ENCODE results near the gene MACC1. TPM values are rescaled to one million over a fixed set of nuclear protein-coding genes. Genes with fewer than 3 reads are reported as not detected.

The MACC1 gene
- total and polyA plus RNA-seq, 9 of the 15 experiments (the other 6 are each of a cell fraction or from before 2014, with no cell fraction given) = 5.9 to 30.2 (median 10.4) TPM

DNA sequence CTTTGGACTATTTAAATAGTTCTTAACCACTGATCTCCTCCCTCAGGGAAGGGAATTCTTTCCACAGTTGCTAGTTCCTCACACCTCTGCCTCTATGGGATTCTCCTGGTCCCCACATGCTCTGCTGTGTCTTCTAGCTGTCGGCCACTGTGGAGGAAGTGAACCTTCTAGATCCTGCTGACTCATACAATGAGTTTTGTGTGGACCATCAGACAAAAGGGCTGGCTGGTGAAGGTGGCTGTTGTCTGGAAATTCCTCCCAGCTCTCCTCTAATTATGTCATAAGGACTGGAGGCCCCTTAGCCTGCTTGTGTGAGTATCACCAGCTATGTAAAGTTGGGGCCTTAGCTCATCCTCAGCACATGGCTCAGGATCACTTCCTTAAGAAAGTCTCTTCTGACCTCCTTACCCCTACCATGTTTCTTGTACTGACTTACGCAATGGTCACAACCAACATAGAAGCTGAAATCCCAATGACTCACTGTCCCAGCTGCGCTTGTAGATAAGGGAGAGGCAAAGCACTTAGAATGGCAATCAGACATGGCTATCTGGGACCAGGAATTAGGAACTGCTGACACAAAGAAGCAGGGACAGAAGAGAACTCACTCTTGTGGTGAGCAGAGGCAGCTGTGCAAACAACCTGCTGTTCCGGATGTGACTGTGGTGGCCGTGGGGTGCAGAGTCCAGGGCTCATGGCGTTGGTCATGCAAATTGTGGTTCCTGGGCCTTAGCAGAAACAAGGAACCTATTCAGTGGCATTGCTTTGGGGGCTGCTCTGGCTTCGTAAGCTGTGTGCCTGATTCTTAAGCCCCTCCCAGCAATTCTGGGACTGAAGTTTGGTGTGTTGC is 2.5 kb upstream of the MACC1 start (continued):
- TF ChIP-seq VEZF1 (CRISPR knock-in tag; IDR thresholded peaks at IDR 0.05) (peak; percentile 78), FOXM1 (IDR thresholded peaks at IDR 0.05; ENCODE audit: low read depth) (peak; percentile 99), FOXM1 (CRISPR knock-in tag; IDR thresholded peaks at IDR 0.05; ENCODE audit: low read depth) (peak; percentile 74; the same call in 1 of the 2 replicates), GABPA (tag; conservative IDR thresholded peaks at IDR 0.05; ENCODE audit: low read depth) (peak; percentile 80), SMAD2 (IDR thresholded peaks at IDR 0.05; ENCODE audit: low read depth, low read length) (no peak), JUNB (CRISPR knock-in tag; conservative IDR thresholded peaks at IDR 0.05) (peak; percentile 96), ZNF57 (CRISPR knock-in tag; IDR thresholded peaks at IDR 0.05) (no peak), DPF2 (IDR thresholded peaks at IDR 0.05) (peak; percentile 100), NUFIP1 (IDR thresholded peaks at IDR 0.05; ENCODE audit: partially characterized antibody) (peak; percentile 90), MXI1 (IDR thresholded peaks at IDR 0.05; ENCODE audit: low read depth, low read length) (no peak; the same call in 1 of the 2 replicates), RHOXF2B (CRISPR knock-in tag; conservative IDR thresholded peaks at IDR 0.05) (no peak), POLR2A (conservative IDR thresholded peaks at IDR 0.05) (peak; percentile 65; the same call in 1 of the 2 replicates), CBFB (CRISPR knock-in tag; IDR thresholded peaks at IDR 0.05) (peak; percentile 100), ETV6 (IDR thresholded peaks at IDR 0.05; ENCODE audit: borderline replicate concordance in 1 of 2, low read depth in 2 of 2, low read length in 1 of 2) (peak; percentile 19 to 93; a peak in 3 of 4 replicates), ETV6 (CRISPR knock-in tag; IDR thresholded peaks at IDR 0.05; ENCODE audit: borderline replicate concordance) (no peak)
- TF ChIP-seq, protein P1, sequence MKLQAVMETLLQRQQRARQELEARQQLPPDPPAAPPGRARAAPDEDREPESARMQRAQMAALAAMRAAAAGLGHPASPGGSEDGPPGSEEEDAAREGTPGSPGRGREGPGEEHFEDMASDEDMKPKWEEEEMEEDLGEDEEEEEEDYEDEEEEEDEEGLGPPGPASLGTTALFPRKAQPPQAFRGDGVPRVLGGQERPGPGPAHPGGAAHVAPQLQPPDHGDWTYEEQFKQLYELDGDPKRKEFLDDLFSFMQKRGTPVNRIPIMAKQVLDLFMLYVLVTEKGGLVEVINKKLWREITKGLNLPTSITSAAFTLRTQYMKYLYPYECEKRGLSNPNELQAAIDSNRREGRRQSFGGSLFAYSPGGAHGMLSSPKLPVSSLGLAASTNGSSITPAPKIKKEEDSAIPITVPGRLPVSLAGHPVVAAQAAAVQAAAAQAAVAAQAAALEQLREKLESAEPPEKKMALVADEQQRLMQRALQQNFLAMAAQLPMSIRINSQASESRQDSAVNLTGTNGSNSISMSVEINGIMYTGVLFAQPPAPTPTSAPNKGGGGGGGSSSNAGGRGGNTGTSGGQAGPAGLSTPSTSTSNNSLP (IDR thresholded peaks at IDR 0.05; ENCODE audit: borderline replicate concordance, low read depth, low read length) = 0 out of 2 replicates have a peak, but pooled peaks have one; percentile 56
- TF ChIP-seq, protein P2, sequence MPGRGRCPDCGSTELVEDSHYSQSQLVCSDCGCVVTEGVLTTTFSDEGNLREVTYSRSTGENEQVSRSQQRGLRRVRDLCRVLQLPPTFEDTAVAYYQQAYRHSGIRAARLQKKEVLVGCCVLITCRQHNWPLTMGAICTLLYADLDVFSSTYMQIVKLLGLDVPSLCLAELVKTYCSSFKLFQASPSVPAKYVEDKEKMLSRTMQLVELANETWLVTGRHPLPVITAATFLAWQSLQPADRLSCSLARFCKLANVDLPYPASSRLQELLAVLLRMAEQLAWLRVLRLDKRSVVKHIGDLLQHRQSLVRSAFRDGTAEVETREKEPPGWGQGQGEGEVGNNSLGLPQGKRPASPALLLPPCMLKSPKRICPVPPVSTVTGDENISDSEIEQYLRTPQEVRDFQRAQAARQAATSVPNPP (IDR thresholded peaks at IDR 0.05; ENCODE audit: borderline replicate concordance, insufficient read depth, insufficient read length) = no peak
- TF ChIP-seq, protein P3, sequence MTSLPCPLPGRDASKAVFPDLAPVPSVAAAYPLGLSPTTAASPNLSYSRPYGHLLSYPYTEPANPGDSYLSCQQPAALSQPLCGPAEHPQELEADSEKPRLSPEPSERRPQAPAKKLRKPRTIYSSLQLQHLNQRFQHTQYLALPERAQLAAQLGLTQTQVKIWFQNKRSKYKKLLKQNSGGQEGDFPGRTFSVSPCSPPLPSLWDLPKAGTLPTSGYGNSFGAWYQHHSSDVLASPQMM (CRISPR knock-in tag; IDR thresholded peaks at IDR 0.05) = no peak
- TF ChIP-seq, protein P4, sequence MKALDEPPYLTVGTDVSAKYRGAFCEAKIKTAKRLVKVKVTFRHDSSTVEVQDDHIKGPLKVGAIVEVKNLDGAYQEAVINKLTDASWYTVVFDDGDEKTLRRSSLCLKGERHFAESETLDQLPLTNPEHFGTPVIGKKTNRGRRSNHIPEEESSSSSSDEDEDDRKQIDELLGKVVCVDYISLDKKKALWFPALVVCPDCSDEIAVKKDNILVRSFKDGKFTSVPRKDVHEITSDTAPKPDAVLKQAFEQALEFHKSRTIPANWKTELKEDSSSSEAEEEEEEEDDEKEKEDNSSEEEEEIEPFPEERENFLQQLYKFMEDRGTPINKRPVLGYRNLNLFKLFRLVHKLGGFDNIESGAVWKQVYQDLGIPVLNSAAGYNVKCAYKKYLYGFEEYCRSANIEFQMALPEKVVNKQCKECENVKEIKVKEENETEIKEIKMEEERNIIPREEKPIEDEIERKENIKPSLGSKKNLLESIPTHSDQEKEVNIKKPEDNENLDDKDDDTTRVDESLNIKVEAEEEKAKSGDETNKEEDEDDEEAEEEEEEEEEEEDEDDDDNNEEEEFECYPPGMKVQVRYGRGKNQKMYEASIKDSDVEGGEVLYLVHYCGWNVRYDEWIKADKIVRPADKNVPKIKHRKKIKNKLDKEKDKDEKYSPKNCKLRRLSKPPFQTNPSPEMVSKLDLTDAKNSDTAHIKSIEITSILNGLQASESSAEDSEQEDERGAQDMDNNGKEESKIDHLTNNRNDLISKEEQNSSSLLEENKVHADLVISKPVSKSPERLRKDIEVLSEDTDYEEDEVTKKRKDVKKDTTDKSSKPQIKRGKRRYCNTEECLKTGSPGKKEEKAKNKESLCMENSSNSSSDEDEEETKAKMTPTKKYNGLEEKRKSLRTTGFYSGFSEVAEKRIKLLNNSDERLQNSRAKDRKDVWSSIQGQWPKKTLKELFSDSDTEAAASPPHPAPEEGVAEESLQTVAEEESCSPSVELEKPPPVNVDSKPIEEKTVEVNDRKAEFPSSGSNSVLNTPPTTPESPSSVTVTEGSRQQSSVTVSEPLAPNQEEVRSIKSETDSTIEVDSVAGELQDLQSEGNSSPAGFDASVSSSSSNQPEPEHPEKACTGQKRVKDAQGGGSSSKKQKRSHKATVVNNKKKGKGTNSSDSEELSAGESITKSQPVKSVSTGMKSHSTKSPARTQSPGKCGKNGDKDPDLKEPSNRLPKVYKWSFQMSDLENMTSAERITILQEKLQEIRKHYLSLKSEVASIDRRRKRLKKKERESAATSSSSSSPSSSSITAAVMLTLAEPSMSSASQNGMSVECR (CRISPR knock-in tag; IDR thresholded peaks at IDR 0.05) = peak; percentile 79
